Sigmoid colon (tissue), 7 donors: ENCODE results near the gene DTNBP1. TPM values are rescaled to one million over a fixed set of nuclear protein-coding genes. Genes with fewer than 3 reads are reported as not detected.

Experiments used
- DNase-seq: peaks from one replicate; pipeline ENCODE4 v3.0.0-alpha.2; 2019
- H3K27ac ChIP-seq, 4 donors: fragments of 200-600 bp; sonication (generic); one replicate each; pipeline ENCODE4 v1.5.1; 2016 to 2019; ENCODE audit warnings: mild to moderate bottlenecking in 1 of 4
- H3K27me3 ChIP-seq, 3 donors: fragments of 200-600 bp; sonication (generic); one replicate each; pipeline ENCODE4 v1.5.1; 2019; ENCODE audit warnings: mild to moderate bottlenecking in 1 of 3
- H3K36me3 ChIP-seq, 4 donors: fragments of 200-600 bp; sonication (generic); one replicate each; pipeline ENCODE4 v1.5.1; 2016 to 2019
- H3K4me1 ChIP-seq, 4 donors: fragments of 200-600 bp; sonication (generic); one replicate each; pipeline ENCODE4 v1.5.1; 2017 to 2019
- H3K4me3 ChIP-seq, 4 donors: fragments of 200-600 bp; sonication (generic); one replicate each; pipeline ENCODE4 v1.5.1; 2017 to 2019; ENCODE audit warnings: mild to moderate bottlenecking in 2 of 4, moderate library complexity in 1 of 4
- H3K9me3 ChIP-seq, 4 donors: fragments of 200-600 bp in 3 of 4; sonication (generic) in 3 of 4; one replicate each; pipeline versions ENCODE4 v1.5.1 to v1.6.1; 2013 to 2019
- CTCF ChIP-seq, 4 experiments: fragments of 450-650 bp in 3 of 4; fragments of 200-600 bp in 1 of 4; IDR thresholded peaks; one replicate each; pipeline ENCODE4 v1.5.1; 2016 to 2019; ENCODE audit warnings: antibody characterized with exemption in 4 of 4, mild to moderate bottlenecking in 3 of 4, moderate library complexity in 2 of 4
- EP300 ChIP-seq, 4 donors: sonication (generic); formaldehyde crosslinking; IDR thresholded peaks; one replicate each; pipeline ENCODE4 v1.6.1; 2017; ENCODE audit warnings: antibody characterized with exemption in 4 of 4
- POLR2A ChIP-seq, 2 donors: fragments of 450-650 bp; IDR thresholded peaks; one replicate each; pipeline ENCODE4 v1.6.1; 2016; ENCODE audit warnings: antibody characterized with exemption in 2 of 2, mild to moderate bottlenecking in 2 of 2, moderate library complexity in 2 of 2
- POLR2AphosphoS5 ChIP-seq, 4 donors: sonication (generic); formaldehyde crosslinking; IDR thresholded peaks; one replicate each; pipeline ENCODE4 v1.6.1; 2017; ENCODE audit warnings: antibody characterized with exemption in 4 of 4
- WGBS, 2 donors: extraction: QIAGEN DNeasy Blood & Tissue Kit; methylation state at CpG; one replicate each; pipeline ENCODE4 v1.1.7; 2013; 5-methylcytosine and 5-hydroxymethylcytosine counted together
- intact Hi-C: fragments of 100-400 bp; cut with DNase I; formaldehyde crosslinking; loops from one replicate; pipeline ENCODE4 v1.15.1; 2023
- polyA plus RNA-seq, 3 donors: library from polyadenylated mRNA; stranded (reverse); fragments of 200-250 nt; gene quantifications; one replicate each; pipeline ENCODE4 v1.2.3, GENCODE V29; 2013
- total RNA-seq, 4 donors: library from RNA; depleted of rRNA; stranded (reverse); fragments of >200 nt; gene quantifications; one replicate each; pipeline ENCODE4 v1.1.0, GENCODE V29; 2016
- donor health status: healthy with polysubstance abuse.
- donor health status: Bipolar disorder and iron deficiency.
- donor health status: healthy.

DTNBP1 gene
- total and polyA plus RNA-seq, 7 donors: 12.8 to 25.8 (median 18.7) TPM

GRCh38 chr6:15527838-15528617 lies 134.8 kb downstream of the DTNBP1 start:
- DNase-seq: no peak
- H3K36me3 ChIP-seq: peaks cover 0 to 42% (median 8%) of the 10 kb centered on the region in 4 donors
- TF ChIP-seq EP300 (IDR thresholded peaks at IDR 0.05) (no peak), CTCF (IDR thresholded peaks at IDR 0.05) (no peak), POLR2A (IDR thresholded peaks at IDR 0.05) (no peak), POLR2AphosphoS5 (IDR thresholded peaks at IDR 0.05) (no peak)
- H3K27ac ChIP-seq: no peak overlapping the region
- no peaks in the 10 kb centered on the region for H3K27me3 ChIP-seq
- H3K4me1 ChIP-seq: no peaks in the 10 kb centered on the region
- intact Hi-C loops: no loop called here
- no peak overlapping the region for H3K4me3 ChIP-seq
- no peaks in the 10 kb centered on the region for H3K9me3 ChIP-seq
- WGBS, 2 donors: 96 to 98% methylated on average over 12 of the region's 12 CpGs

GRCh38 chr6:15526212-15526701 lies 136.6 kb downstream of the DTNBP1 start:
- H3K4me3 ChIP-seq: no peak overlapping the region
- no peaks in the 10 kb centered on the region for H3K27me3 ChIP-seq
- peaks cover 0 to 49% (median 9%) of the 10 kb centered on the region in 4 donors for H3K36me3 ChIP-seq
- H3K9me3 ChIP-seq: no peaks in the 10 kb centered on the region
- peaks cover 0 to 8% (median 3%) of the 10 kb centered on the region in 4 donors for H3K4me1 ChIP-seq
- intact Hi-C loops: no loop called here
- no peak for DNase-seq
- 82 to 87% methylated on average over 13 of the region's 13 CpGs for WGBS, 2 donors
- no peak for TF ChIP-seq POLR2A (IDR thresholded peaks at IDR 0.05)
- no peak for TF ChIP-seq EP300 (IDR thresholded peaks at IDR 0.05)
- no peak for TF ChIP-seq POLR2AphosphoS5 (IDR thresholded peaks at IDR 0.05)
- TF ChIP-seq CTCF (IDR thresholded peaks at IDR 0.05): no peak
- H3K27ac ChIP-seq: no peak overlapping the region

GRCh38 chr6:15524861-15525401 lies 137.9 kb downstream of the DTNBP1 start:
- 94 to 96% methylated on average over 14 of the region's 14 CpGs for WGBS, 2 donors
- H3K27ac ChIP-seq: no peak overlapping the region
- peaks cover 3 to 51% (median 12%) of the 10 kb centered on the region in 4 donors for H3K36me3 ChIP-seq
- no peak for DNase-seq
- H3K27me3 ChIP-seq: no peaks in the 10 kb centered on the region
- intact Hi-C loops: no loop called here
- no peak overlapping the region for H3K4me3 ChIP-seq
- TF ChIP-seq POLR2AphosphoS5 (IDR thresholded peaks at IDR 0.05) (no peak), CTCF (IDR thresholded peaks at IDR 0.05) (no peak), POLR2A (IDR thresholded peaks at IDR 0.05) (no peak), EP300 (IDR thresholded peaks at IDR 0.05) (no peak)
- no peaks in the 10 kb centered on the region for H3K9me3 ChIP-seq
- peaks cover 0 to 8% (median 3%) of the 10 kb centered on the region in 4 donors for H3K4me1 ChIP-seq

- no peak for TF ChIP-seq EP300 (IDR thresholded peaks at IDR 0.05)
- TF ChIP-seq POLR2A (IDR thresholded peaks at IDR 0.05): no peak
- TF ChIP-seq CTCF (IDR thresholded peaks at IDR 0.05): no peak
- no peak for TF ChIP-seq POLR2AphosphoS5 (IDR thresholded peaks at IDR 0.05)
- no peak for DNase-seq
- 96% methylated on average over 23 of the region's 23 CpGs for WGBS, 2 donors
- no peaks in the 10 kb centered on the region for H3K27me3 ChIP-seq
- H3K9me3 ChIP-seq: no peaks in the 10 kb centered on the region
- peaks cover 7 to 58% (median 12%) of the 10 kb centered on the region in 4 donors for H3K36me3 ChIP-seq
- H3K27ac ChIP-seq: no peak overlapping the region
- H3K4me1 ChIP-seq: peaks cover 0 to 8% (median 3%) of the 10 kb centered on the region in 4 donors
- intact Hi-C loops: no loop called here
- no peak overlapping the region for H3K4me3 ChIP-seq
Observed at GRCh38 chr6:15523679-15524630, 138.9 kb downstream of the DTNBP1 start.
